Putamen (tissue), 1 donor: ENCODE data around the gene NPTX1.
"Not testable (repeated sequence)": the region's sequence is repeated elsewhere in the genome, so short reads cannot be mapped to it uniquely, and the experiment has no call there.

Experiments
- DNase-seq: peaks from one replicate; pipeline ENCODE4 v3.0.0-alpha.2; 2016; ENCODE audit warnings: low spot score

Gene NPTX1

GRCh38 chr17:80475910-80476876 is at the start of gene NPTX1:
TSS of gene NPTX1 (minus strand) at chr17:80476607. CDS start at chr17:80476446, 161 bp downstream.
- DNase-seq, result no peak

DNA sequence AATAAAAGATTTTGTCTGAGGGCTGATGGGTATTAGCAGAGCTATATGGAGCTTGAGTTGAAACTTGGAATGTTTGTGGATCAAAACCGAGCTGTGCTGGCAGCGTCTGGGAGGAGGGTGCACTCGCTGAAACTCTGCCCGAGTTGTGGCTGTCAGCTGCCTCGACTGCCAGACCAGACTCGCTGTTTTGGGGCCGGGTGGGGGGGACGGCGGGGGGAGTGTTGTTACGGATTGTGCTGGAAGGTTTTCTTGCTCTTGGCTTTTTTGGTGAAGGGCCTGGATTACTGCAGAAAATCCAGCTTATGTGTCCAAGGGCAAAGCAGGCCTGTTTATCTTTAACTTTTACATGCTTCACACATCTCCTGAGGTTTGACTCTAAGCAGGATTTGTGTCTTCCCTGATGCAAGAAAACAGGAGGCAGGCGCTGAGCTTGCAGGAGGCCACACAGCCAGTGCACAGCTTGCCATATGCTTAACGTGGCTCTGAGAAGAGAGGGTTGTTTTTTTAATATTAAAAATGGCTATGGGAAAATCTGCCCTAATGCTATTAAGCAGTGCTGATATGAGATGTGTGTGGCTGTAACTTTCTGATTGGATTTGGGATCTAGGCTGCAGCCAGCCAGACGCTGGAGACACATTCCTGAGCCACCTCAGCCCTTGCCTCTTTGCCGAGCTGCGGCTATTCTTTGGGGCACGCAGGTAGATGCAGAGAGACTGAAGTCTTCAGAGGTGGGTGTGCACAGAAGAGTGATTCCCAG is 47.7 kb upstream of the NPTX1 start:
- no peak for DNase-seq

GRCh38 chr17:80523054-80523744 is 46.8 kb upstream of the NPTX1 start:
- DNase-seq, result no peak

DNA sequence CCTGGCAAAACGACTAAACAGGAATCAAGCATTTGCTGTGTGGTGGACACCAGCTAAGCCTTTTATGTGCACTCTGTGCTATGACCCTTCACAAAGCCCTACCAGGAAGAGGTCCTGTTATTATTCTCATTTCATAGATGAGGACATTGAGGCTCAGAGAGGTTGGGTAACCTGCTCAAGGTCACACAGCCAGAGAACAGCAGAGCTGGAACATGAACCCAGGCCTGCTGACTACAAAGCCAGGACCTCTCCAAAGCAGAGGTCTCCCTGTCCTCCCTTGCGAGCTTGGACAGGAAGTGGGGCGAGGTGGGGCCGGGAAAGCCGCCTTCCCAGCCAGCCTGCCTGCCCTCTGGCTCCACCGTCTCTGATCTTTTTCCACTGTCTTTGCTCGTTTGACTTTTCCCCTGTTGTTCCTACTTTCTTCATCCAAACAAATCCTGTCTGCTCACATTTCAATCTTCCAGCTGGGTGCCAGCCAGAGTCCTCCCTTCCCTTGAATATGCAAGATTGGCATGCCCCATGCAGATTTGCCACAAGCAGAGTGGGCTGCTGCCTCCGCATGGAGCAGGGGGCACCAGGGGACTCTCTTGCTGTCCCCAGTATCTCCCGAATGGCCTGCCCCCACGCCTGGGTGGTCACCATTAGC is 44.5 kb upstream of the NPTX1 start:
- DNase-seq, result no peak

DNA sequence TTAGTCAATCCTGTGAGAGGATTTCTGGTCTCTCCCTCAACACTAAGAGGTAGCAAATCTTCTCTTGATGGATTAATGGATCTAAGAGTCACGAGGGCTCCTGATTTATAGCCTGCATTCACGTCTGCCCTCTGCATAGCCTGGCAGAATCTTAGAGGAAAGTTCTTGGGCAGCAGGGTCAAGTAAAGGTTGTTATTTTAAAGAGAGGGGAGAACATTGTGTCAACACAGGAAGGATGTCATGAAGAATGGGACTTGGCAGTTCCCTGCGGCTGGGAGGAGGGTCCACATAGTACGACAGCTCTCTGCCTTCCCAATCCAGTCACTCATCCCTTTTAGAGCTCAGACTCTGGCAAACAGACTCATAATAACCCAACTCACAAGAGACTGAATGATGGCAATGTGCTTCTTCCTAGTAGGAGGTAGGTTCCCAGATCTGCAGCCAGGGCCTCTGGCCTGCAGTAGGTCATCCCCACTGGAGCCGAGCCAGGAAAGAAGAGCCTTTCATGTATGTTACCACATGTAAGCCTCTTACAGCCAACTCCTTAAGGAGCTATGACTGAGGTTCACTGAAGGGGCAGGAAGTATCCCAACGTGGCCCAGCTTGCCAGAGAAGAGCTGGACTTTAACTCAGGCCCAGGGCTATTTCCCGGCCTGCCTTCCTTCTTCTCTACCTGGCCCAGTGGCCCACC is 42.8 kb upstream of the NPTX1 start:
- DNase-seq, result no peak

GRCh38 chr17:80518392-80518791 is 42.0 kb upstream of the NPTX1 start:
- DNase-seq, result no peak

DNA sequence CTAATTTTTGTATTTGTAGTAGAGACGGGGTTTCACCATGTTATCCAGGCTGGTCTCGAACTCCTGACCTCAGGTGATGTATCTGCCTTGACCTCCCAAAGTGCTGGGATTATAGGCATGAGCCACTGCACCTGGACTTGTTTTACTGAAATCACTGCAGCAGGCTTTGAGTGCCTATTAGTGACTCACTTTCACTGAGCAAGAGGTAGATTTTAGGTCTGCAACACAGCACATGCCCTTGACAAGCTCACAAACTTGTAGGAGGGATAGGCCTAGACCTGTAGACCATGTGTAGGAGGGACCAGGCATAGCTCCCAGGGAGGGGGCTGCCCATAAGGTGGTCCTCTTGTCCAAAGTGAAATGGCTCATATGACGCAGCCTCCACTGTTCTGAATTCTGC is 41.2 kb upstream of the NPTX1 start:
- no peak for DNase-seq

DNA sequence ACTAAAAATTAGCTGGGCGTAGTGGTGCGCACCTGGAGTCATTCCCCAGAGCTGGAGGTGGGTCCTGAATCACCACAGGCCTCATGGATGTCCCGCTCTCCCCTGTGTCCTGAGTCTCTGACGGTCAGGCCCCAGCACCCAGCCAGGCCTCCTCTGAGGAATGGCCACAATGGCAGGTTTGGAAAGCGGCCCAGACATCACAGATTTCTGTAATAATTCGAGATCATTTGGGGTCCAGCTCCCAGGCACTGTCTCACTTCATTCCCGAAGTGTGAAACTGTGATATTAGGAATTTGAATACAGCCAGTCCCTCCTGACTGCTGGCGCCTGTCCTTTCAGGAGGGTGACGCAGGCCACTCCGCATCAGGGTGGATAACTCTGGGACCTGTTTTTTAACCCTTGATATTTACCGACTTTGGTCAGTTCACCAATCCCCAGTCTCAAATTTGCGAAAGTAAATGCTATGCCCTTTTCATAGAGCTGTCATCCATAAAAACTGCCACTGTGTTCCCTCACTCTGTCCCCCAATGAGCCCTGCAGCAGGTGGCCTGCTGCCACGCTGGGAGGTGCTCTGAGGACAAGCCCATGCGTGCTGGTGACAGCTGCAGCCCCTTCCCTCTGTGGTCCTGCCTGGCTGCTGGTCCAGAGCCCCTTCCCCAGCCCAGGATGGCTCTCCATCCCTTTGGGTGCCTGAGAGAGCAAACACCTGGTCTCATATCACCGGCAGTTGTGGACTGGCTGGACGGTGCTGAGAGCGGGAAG is 39.9 kb upstream of the NPTX1 start:
- no peak for DNase-seq

DNA sequence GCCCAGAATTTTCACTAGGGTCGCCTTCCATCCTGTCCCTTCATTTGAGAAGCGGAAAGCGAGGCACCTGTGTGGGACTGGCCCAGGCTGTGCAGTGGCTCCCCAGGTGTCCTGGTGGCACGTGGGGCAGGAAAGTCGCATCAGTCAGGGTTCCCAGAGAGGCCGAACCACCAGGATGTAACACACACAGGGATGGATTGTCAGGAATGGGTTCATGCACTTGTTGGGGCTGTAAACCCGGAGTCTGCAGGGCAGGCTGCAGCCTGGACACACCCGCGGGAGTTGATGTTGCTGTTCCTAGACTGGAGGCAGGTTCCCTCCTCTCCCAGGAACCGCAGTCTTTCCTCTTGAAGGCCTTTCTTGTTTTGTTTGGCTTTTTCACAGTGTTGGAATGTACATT is 37.5 kb upstream of the NPTX1 start:
- no peak for DNase-seq

DNA sequence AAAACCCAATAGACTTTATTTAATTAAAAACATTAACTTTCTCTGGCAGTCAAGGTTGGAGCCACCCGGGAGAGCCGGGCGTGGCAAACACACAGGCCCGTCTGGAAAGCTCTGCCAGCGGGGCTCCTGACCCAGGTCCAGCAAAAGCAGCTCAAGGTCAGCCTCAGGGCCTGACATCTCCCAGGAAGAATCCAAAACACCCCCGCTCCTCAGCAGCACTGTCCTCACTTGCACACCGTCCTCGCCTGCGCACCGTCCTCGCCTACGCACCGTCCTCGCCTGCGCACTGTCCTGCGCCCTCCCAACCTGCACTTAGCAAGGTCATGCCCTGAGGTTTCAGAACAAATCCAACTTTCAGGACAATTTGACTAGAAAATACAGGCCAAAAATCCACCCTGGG is 36.8 kb upstream of the NPTX1 start:
- DNase-seq, result no peak

DNA sequence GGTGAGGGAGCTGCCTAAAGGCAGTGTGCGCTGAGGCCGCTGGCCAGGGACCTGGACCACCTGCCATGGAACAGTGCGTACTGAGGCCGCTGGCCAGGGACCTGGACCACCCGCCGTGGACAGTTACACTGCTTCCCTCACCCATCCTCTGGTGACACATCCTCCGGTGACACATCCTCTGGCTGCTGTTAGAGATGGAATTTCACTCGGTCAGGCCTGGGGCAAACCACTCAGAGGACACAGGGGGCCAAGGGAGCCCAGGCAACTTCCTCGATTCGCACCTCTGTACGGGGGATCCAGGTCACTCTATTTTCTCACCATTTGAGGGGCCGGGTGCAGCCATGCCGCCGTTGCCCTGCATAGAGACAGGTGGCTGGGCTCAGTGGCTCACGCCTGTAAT is 35.8 kb upstream of the NPTX1 start:
- no peak for DNase-seq

DNA sequence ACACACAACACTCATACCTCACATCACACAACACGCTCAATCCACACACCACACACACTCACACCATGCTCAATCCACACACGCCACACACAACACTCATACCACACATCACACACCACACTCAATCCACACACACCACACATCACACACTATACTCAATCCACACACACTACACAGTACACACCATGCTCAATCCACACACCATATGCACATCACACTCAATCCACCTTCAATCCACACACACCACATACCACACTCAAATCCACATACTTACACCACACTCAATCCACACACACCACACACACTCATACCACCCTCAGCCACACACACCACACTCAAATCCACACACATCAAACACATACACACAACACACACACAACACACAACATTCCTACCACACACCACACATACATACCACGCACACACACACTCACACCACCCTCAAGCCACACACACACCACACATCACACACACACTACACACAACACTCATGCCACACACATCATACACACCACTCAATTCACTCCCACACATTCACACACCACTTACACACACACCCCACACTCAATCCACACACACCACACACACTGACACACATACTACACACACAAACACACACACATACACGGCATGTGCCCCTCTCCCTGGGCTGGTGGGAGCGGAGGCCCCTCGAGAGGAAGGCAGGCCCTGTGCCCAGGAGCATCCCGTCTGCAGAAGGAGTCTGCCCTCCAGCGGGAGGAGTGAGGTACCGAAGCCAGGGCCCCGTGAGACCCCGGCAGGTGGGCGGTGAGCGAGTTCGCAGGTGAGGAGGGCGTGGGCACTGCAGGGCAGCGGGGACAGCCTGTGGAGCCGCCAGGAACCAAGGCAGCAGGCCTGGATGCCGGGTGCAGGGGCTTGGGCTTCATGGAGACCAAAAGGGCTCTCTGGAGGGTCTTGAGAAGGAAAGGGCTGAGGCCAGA is 35.1 kb upstream of the NPTX1 start:
- no peak for DNase-seq

DNA sequence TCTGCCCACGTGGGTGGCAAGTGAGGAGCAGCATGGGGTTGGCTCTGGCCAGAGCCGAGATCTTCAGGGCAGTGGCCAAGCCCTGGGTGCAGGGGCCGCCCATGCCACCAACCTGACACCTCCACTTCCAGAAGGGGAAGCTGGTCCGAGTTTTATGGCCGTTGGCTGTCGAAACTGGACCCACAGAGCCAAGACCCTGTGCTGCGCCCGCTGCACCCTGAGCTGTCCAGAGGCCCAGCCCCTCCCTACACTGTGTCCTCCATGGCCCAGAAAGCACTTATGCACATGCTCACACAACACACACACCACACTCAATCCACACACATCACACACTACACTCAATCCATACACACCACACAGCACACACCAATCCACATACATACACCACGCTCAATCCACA is 34.4 kb upstream of the NPTX1 start:
- no peak for DNase-seq

DNA sequence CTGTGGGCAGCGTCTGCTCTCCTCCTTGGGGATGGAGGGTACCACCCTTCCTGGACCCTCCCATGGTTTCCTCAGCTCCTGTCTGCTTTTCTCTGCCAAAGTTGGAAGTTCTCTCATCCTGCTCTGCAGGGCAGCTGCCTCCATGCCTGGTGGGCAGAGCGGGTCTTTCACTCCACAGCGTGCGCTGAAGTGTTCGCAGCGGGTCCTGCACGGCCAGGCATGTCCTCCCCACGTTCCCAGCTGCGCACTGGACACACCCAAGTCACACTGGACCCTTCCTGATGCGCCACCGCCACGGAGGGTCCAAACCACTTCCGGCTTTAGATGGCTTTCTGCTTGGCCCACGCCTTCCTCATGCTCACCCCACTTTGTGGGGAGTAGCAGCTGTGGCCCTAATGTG is 33.7 kb upstream of the NPTX1 start:
- no peak for DNase-seq

DNA sequence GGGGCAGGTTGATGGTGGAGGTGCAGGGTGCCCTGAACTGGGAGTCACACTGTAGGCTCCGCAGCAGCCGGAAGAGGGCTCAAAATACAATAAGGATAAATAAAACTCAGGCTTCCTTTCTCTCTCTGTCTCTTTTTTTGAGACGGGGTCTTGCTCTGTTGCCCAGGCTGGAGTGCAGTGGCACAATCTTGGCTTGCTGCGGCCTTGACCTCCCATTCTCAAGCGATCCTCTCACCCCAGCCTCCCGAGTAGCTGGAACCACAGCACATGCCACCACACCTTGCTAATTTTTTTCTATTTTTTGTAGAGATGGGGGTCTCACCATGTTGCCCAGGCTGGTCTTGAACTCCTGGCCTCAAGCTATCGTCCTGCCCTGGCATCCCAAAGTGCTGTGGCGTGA is 32.9 kb upstream of the NPTX1 start:
- DNase-seq, result no peak

DNA sequence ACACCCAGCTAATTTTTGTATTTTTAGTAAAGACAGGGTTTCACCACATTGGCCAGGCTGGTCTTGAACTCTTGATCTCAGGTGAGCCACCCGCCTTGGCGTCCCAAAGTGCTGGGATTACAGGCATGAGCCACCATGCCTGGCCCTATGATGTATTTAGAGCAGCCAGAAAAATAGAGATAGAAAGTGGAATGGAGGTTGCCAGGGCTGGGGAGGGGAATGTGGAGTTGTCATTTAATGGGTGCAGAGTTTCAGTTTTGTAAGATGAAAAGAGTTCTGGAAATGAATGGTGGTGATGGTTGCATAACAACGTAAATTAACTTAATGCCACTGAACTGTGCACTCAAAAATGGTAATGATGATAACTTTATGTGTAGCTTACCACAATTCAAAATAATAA is 31.6 kb upstream of the NPTX1 start:
- no peak for DNase-seq

DNA sequence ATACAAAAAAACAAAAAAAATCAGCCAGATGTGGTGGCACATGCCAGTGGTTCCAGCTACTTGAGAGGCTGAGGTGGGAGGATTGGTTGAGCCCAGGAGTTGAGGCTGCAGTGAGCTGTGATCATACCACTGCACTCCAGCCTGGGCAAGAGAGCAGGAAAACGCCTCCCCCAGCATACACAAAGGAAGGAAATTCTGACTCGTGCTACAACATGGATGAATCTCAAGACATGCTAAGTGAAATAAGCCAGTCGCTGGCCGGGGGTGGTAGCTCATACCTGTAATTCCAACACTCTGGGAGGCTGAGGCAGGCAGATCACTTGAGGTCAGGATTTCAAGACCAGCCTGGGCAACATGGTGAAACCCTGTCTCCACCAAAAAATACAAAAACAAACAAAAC is 30.8 kb upstream of the NPTX1 start:
- DNase-seq, result not testable (repeated sequence)

GRCh38 chr17:80504686-80505413 is 28.4 kb upstream of the NPTX1 start:
- no peak for DNase-seq

DNA sequence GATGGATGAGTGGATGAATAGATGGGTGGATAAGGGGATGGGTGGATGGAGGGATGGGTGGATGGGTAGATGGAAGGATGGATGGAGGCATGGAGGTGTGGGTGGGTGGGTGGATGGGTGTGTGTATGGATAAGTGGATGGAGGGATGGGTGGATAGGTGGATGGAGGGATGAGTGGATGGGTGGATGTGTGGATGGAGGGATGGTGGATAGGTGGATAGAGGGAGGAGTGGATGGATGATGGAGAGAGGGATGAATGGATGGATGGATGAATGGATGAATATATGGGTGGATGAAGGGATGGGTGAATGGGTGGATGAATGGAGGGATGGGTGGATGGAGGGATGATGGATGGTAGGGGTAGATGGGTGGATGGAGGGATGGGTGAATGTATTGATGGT is 27.5 kb upstream of the NPTX1 start:
- no peak for DNase-seq
